GM12891 (cell line): ENCODE measurements around the gene MSI2.

Experiments used
- POLR2A ChIP-seq: IDR thresholded peaks from 2 replicates; pipeline ENCODE4 v1.6.1; 2011; ENCODE audit warnings: low read depth, low read length, control low read depth
- POLR2AphosphoS5 ChIP-seq: IDR thresholded peaks from 2 replicates; pipeline ENCODE4 v1.6.1; 2011; ENCODE audit warnings: low read depth, low read length, control low read depth
- POU2F2 ChIP-seq: IDR thresholded peaks from 2 replicates; pipeline ENCODE4 v1.6.1; 2011; ENCODE audit warnings: low read depth, mild to moderate bottlenecking, control low read depth, low read length, moderate library complexity
- TAF1 ChIP-seq: IDR thresholded peaks from 2 replicates; pipeline ENCODE4 v1.6.1; 2011; ENCODE audit warnings: low read depth, low read length, control low read depth

DNA sequence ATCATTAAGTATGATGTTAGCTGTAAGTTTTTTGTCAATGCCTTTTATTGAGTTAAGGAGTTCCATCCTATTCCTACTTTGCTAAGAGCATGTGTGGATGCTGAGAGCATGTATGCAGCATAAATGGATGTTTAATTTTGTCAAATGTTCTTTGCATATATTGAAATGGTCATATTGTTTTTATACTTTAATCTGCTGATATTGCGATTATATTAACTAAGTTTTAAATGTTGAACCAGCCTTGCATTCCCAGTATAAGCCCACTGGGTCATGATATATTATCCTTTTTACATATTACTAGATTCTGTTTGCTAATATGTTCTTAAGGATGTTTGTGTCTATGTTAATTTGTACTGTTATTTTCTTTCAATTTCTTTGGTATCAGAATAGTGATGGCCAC is 435.6 kb downstream of the MSI2 start:
- no peak for TF ChIP-seq POLR2AphosphoS5
- TF ChIP-seq POLR2A = no peak
- TF ChIP-seq POU2F2 = no peak
- TF ChIP-seq TAF1 = no peak
